Measurements from ENCODE around the gene GARIN3.
"Not testable (repeated sequence)": the region's sequence is repeated elsewhere in the genome, so short reads cannot be mapped to it uniquely, and the experiment has no call there.

GARIN3 gene

GRCh38 chr5:157166214-157167213 is at the start of gene GARIN3:
GARIN3 (minus strand) TSS chr5:157166264; CDS start chr5:157166168, 96 bp downstream.
- DNase-seq = no peak

GRCh38 chr5:157215514-157216167 is 49.6 kb upstream of the GARIN3 start:
- no peak for DNase-seq

- no peak for DNase-seq
Observed at GRCh38 chr5:157214861-157215513, 48.9 kb upstream of the GARIN3 start.

- DNase-seq = no peak
Observed at GRCh38 chr5:157214415-157214814, 48.4 kb upstream of the GARIN3 start.

GRCh38 chr5:157213527-157214243 is 47.6 kb upstream of the GARIN3 start:
- no peak for DNase-seq

GRCh38 chr5:157212307-157212706 is 46.2 kb upstream of the GARIN3 start:
- no peak for DNase-seq

GRCh38 chr5:157210652-157211051 is 44.6 kb upstream of the GARIN3 start:
- not testable (repeated sequence) for DNase-seq

GRCh38 chr5:157205708-157206107 is 39.6 kb upstream of the GARIN3 start:
- DNase-seq = no peak

GRCh38 chr5:157204765-157205164 is 38.7 kb upstream of the GARIN3 start:
- DNase-seq = no peak

GRCh38 chr5:157203417-157203816 is 37.4 kb upstream of the GARIN3 start:
- no peak for DNase-seq

GRCh38 chr5:157201857-157202256 is 35.8 kb upstream of the GARIN3 start:
- no peak for DNase-seq

- no peak for DNase-seq
Observed at GRCh38 chr5:157198277-157198986, 32.4 kb upstream of the GARIN3 start.

GRCh38 chr5:157197086-157197485 is 31.0 kb upstream of the GARIN3 start:
- no peak for DNase-seq

- no peak for DNase-seq
Observed at GRCh38 chr5:157196045-157196444, 30.0 kb upstream of the GARIN3 start.

GRCh38 chr5:157193699-157194424 is 27.8 kb upstream of the GARIN3 start:
- no peak for DNase-seq

GRCh38 chr5:157189223-157189622 is 23.2 kb upstream of the GARIN3 start:
- no peak for DNase-seq

- no peak for DNase-seq
Observed at GRCh38 chr5:157188270-157188669, 22.2 kb upstream of the GARIN3 start.

GRCh38 chr5:157187046-157187754 is 21.1 kb upstream of the GARIN3 start:
- DNase-seq = no peak

- DNase-seq = no peak
Observed at GRCh38 chr5:157186309-157187045, 20.4 kb upstream of the GARIN3 start.

GRCh38 chr5:157185122-157185521 is 19.1 kb upstream of the GARIN3 start:
- not testable (repeated sequence) for DNase-seq
